Measurements from ENCODE around the gene WNK2.

- TF ChIP-seq POLR2AphosphoS5 (IDR thresholded peaks at IDR 0.05; ENCODE audit: borderline replicate concordance, low read depth, low read length) (no peak), EZH2 (IDR thresholded peaks at IDR 0.05) (no peak), FOXP2 (optimal IDR thresholded peaks at IDR 0.05; ENCODE audit: control extremely low read depth, extremely low read length, insufficient read depth) (no peak)
Observed at GRCh38 chr9:93268551-93269314, 84.8 kb downstream of the WNK2 start.
